Prostate gland (tissue), 2 donors: ENCODE measurements around the gene GYG1.

Experiments used
- CTCF ChIP-seq, 4 experiments: fragments of 200-600 bp in 2 of 4; fragments of 450-650 bp in 2 of 4; sonication (generic) in 2 of 4; IDR thresholded peaks; 1 replicate in 3 of 4; 2 replicates in 1 of 4; pipeline ENCODE4 v1.5.1; 2016 to 2019; ENCODE audit warnings: antibody characterized with exemption in 4 of 4, mild to moderate bottlenecking in 2 of 4, moderate library complexity in 2 of 4
- POLR2A ChIP-seq: fragments of 450-650 bp; IDR thresholded peaks from one replicate; pipeline ENCODE4 v1.6.1; 2016; ENCODE audit warnings: antibody characterized with exemption, mild to moderate bottlenecking

GRCh38 chr3:149005416-149005815, 14.1 kb downstream of the GYG1 start:
- TF ChIP-seq CTCF (IDR thresholded peaks at IDR 0.05) (no peak), POLR2A (no peak)
